Endometrium (tissue), 2 donors: Measurements from ENCODE around the gene HOMER3.

Experiments used
- FAIRE-seq: peaks from 2 replicates; lab custom pipeline; 2012; peaks lifted over from hg19 to GRCh38; lab: Jason Lieb, UNC
- donor health status: control.
- donor health status: control.

HOMER3 gene

DNA sequence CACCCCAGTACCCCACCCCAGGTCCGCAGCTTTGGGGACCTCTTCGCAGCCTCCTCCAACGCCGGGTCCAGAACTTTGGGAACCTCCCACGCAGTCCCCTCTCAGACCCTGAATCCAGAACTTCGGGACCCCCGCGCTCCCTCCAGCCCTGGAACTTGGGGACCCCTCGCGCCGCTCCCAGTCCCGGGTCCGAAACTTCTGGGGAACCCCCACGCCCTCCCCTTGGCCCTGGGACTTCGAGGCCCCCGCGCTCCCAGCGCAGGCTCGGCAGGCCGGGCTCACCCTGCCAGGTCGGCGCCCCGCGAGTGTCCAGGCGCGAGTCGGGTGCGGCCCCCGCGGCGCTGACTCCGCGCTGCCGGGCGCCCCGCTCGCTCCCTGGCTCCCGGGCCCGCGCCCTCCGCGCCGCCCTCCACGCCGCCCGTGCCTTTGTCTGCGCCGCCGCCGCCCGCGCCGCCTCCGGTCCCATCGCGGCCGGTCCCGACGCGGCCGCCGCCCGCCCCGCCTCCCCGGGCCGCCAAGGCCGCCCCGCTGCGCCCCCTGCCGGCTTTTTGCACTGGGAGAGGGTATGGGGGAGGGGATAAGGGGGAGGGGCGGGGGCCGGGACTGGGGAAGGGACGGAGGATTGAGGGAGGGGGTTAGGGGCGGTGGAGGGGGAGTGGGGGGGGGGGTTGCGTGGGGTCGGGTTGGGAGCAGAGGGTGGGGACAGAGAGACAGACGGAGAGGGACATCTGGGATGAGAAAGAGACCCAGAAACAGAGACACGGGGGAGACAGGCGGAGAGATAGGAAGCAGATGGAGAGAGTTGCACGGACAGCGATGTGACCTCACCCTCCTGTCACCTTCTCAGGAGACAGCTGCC, at the start of gene HOMER3:
Gene HOMER3 (minus strand): TSS at position 449 of the 859 bp plus-strand sequence. CDS start 2,235 bp downstream, outside the sequence.
- no peak for FAIRE-seq

DNA sequence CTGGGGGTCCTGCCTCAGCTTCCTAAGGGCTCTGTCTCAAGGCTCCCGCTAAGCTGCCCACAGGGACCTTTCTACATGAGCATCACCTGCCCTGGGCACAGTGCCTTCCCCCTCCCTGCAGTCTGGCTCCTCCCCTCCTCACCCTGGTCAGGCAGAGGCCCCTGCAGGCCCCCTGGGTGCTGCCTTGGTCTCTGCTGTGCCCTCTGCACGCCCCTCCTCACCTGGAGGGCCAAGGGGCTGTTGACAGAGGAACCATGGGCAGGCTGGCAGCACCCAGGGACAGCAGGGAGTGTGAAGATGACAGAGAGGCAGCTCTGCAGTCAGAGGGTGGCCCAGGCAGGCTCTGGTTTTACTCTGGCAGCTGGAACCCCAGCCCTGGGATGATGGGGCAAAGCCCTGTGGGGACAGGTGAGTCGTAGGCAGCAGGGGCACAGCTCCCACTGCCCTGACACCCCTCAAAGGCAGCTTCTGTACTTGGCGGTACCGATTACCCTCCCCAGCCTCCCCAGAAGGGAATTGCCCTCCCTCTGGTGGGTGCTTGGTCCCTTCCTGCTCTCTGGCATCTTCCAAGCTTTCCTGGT, 49.2 kb upstream of the HOMER3 start:
- no peak for FAIRE-seq

DNA sequence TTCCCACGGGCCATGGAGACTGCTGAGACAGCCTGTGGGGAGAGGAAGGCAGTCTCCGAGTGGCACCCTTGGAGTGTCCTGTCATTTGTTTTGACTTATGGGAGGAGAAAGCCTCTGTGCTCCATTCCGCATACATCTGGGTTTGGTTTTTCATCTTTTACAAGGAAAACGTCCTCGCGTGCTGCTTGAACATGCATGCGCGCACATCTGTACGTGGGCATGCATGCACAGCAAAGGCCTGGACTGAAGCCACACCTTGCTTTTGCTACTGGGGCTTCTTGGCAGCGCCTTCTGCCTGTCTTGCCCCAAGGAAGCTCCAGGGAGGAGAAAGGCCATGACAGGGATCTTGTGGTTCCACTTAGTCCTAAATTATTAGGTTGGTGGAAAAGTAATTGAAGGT, 48.3 kb upstream of the HOMER3 start:
- FAIRE-seq: no peak

DNA sequence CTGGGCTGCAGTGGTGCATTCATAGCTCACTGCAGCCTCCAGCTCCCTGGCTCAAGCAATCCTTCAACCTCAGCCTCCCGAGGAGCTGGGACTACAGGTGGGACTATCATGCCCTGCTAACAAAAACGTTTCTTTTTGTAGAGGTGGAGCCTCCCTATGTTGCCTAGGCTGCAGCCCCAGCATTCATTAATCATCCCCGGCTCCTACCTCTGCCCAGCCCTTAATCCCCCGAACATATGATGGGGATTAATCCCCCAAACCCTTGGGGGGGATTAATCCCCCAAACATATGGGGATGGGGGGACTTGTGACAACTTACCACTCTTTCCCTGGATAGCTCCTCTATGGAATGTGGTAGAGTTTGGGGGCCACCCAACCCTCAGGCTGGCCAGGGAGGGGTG, 46.4 kb upstream of the HOMER3 start:
- FAIRE-seq: no peak

DNA sequence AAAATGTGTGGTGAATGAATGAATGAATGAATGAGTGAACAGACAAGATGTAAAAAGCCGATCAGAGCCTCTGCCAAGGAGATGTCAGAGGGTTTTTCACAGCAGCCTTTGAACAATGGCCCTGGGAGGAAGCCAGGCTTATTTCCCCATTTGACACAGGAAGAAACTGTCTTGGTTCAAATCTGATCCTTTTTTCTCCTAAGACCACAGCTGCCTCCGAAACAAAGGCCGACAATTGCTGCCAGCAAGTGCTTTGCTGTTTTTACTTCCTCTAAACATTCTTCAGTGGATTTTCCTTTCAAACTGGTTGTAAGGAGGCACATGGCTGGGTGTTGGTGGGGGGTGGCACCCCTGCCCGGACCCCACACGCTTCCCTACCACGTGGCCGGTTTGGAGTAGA, 44.2 kb upstream of the HOMER3 start:
- no peak for FAIRE-seq

DNA sequence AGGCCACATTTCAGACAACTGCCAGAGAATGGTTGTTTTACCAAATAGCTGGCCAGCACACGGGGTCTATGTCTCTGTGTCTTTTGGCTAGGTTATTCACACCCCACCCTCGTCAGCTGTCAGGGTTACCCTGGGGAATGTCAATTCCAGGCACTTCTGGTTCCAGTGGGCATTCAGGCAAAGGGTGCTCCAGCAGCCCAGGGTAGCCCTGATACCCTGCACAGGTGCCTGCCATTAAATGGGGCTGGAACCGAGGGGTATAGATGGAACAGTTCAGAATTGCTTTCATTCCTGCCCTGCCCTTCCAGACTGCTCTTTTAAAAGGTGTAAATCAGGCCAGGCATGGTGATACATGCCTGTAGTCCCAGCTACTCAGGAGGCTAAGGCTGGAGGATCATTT, 43.2 kb upstream of the HOMER3 start:
- no peak for FAIRE-seq

DNA sequence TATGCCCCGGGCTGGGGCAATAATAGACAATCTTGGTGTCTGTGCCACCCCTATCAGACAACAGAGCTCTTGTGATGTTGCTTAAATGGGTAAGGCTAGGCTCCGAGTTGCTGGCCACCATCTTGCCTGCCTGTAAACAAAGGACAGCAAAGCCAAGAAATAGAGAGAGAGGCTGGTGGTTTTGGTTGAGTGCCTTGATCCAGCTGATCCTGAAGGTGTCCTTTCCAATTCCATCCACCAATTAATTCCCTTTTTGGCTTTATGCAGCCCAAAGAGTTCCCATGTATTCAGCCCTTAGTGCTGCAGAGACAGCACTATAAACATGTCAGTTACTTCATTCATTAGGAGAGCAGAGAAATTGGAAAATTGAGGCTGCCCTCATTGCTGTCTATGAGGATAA, 41.7 kb upstream of the HOMER3 start:
- no peak for FAIRE-seq

DNA sequence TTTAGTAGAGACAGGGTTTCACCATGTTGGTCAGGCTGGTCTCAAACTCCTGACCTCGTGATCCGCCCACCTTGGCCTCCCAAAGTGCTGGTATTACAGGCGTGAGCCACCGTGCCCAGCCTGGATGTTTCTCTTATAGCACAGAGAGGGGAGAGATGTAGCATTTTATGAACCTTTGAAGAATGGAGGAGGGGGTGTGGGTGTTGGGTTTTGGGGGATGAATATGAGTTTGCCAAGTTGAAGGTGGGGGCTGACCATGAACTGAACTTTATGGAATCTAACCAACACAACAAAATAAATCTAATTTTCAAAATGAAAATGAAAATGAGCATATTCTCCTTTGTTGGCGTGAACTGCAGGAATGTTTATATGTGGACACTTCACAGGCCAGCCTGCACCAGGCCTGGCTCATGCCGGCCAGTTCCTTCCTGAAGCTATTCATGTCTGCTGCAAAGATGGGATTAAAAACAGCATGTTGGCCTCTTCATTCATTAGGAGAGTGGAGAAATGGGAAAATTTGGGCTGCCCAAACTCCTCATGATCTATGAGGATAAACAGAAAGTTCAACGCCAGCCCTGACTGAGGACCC, 39.5 kb upstream of the HOMER3 start:
- FAIRE-seq: no peak

DNA sequence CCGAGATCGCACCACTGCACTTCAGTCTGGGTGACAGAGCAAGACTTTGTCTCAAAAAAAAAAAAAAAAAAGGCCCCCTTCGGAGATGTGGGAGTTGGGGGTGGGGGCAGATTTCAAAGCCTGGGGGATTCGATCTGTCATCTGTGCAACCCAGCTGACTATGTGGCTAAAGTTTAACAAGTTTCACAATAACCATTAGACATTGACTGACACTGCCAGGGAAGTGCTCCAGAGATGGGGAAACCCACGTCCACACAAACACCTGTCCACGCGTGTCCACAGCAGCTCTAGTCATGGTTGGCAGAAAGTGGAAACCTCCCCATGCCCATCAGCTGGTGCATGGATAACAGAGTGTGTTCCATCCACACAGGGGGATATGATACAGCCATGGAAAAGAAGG, 37.6 kb upstream of the HOMER3 start:
- FAIRE-seq: no peak

DNA sequence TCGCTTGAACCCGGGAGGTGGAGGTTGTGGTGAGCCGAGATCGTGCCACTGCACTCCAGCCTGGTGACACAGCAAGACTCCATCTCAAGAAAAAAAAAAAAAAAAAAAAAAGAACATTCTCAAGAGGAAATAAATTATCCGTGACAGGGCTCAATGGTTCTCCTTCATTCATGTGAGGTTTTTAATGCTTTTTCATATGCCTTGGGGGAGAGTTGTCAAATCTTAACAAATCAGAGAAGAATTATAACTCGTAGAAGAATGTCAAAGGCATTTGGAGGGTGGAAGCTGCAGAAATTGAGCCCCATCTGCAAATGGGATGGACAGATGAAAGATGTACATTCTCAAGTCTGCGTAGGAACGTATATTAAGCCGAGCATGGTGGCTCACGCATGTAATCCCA, 34.9 kb upstream of the HOMER3 start:
- no peak for FAIRE-seq

DNA sequence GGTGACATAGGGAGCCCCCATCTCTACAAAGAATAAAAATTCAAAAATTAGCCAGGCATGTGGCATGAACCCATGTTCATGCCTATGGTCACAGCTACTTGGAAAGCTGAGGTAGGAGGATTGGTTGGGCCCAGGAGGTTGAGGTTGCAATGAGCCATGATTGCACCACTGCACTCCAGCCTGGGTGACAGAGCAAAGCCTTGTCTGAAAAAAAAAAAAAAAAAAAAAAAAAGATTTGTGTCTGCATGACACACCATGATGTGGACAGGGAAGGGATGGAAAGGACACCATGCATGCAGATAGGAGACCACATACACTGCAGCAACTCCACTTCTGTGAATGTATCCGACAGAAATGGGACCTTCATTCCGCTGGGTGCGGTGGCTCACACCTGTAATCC, 34.0 kb upstream of the HOMER3 start:
- FAIRE-seq: no peak

DNA sequence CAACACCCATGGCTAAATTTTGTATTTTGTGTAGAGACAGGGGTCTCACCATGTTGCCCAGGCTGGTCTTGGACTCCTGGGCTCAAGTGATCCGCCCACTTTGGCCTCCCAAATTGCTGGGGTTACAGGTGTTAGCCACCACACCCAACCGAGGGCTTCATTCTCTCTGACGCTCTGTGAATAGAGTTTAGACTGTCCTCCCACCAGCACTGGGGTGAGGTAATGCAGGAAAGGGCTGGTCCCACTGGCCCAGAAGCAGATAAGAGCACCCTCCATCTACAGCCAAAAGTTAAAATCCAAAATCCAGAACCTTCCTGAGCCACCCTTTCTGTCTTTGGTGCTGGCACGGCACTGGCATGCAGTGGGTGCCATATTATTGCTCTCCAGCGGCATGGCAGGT, 31.8 kb upstream of the HOMER3 start:
- no peak for FAIRE-seq

DNA sequence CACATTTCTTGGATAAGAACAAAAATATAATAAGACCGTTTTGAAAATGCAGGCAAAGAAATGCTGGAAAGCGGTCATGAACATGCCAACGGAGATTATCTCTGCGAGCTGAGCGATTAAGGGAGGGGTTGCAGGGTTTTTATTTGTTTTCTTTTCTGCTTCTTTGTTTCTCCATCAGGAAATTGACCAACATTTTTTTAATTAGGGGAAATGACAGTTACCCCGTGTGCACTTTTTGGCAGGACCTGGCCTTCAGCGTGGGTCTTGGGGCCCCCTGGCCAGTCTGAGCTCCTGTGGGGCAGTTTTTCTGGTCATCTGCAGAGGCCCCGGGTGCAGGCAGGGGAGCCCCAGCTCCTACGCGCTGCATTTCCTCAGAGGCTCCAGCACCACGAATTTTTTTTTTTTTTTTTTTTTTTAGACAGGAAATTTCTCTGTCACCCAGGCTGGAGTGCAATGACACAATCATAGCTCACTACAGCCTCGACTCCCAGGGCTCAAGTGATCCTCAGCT, 31.3 kb upstream of the HOMER3 start:
- no peak for FAIRE-seq

DNA sequence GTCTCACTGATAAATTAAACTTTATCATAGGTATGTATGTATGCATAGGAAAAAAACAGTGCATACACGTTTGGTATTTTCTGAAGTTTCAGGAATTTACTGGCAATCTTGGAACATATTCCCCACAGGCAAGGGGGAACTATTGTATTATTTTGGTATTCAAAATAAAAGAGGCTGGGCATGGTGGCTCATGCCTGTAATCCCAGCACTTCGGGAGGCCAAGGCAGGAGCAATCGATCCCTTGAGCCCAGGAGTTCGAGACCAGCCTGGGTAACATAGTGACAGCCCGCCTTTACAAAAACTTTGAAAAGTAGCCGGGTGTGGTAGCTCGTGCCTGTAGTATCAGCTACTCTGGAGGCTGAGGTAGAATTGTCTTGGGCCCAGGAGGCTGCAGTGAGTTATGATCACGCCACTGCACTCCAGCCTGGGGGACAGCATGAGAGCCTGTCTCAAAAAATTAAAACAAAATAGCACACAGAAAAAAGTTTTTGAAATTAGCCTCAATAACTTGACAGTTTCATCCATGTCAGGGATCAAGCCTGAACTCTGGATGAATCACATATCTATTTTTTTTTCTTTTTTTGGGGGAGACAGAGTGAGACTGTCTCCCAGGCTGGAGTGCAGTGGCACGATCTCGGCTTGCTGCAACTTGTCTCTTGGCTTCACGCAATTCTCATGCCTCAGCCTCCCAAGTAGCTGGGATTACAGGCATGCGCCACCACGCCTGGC, 29.1 kb upstream of the HOMER3 start:
- FAIRE-seq: no peak

DNA sequence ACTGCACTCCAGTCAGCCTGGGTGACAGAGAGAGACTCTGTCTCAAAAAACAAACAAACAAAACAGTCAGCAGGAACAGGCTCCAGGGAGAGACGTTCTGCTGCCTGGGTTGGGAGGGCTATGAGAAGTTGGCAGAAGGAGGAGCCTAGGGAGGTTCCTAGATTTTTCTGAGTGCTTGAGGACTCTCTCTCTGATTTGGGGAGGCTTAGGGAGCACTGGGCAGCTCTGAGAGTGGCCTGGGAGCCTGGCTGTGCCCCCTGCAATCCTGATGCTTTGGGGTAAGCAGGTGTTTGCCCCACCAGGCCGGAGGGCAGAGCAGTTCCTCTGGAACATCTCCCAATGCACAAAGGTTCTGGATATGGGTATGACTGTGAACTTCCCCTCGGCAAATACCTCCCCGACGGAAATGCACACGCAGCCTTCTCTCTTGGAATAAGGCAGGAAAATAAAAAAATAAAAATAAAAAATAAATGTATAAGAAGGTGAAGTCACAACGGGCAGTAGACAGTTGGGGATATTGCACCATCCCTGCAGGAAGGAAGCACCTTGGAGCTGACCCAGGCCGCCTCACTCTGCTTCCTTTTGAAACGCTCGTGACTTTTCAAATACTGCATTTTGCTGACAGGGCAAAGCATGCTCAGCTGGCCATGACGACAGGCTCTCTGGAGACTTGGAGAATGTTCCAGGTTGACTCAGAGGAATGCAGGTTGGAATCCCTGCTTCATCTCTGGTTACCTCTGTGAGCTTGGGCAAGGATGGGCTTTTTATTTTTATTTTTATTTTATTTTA, 26.5 kb upstream of the HOMER3 start:
- no peak for FAIRE-seq

DNA sequence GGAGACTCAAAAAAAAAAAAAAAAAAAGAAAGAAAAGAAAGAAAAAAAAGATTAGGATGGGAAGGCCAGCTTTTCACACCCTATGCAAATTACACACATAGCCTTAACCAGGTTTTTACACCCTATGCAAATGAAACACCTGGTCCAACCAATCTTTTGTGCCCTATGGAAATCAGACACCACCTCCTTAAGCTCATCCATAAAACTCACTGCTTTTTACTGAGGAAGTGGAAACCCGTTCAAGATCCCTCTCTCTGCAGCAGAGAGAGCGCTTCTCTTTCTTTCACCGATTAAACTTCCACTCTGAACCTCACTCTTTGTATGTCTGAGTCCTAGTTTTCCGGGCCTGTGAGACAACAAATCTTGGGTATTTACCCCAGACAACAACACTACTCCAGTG, 25.3 kb upstream of the HOMER3 start:
- no peak for FAIRE-seq

DNA sequence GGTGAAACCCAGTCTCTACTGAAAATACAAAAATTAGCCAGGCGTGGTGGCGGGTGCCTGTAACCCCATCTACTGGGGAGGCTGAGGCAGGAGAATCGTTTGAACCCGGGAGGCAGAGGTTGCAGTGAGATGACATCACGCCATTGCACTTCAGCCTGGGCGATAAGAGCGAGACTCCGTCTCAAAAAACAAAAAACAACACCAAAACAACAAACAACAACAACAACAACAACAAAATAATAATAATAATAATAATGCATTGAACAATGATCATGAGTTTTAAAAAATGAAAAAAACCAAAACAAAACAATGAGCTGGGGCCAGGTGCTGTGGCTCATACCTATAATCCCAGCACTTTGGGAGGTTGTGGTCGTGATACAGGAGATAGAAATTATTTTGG, 23.1 kb upstream of the HOMER3 start:
- FAIRE-seq: no peak

DNA sequence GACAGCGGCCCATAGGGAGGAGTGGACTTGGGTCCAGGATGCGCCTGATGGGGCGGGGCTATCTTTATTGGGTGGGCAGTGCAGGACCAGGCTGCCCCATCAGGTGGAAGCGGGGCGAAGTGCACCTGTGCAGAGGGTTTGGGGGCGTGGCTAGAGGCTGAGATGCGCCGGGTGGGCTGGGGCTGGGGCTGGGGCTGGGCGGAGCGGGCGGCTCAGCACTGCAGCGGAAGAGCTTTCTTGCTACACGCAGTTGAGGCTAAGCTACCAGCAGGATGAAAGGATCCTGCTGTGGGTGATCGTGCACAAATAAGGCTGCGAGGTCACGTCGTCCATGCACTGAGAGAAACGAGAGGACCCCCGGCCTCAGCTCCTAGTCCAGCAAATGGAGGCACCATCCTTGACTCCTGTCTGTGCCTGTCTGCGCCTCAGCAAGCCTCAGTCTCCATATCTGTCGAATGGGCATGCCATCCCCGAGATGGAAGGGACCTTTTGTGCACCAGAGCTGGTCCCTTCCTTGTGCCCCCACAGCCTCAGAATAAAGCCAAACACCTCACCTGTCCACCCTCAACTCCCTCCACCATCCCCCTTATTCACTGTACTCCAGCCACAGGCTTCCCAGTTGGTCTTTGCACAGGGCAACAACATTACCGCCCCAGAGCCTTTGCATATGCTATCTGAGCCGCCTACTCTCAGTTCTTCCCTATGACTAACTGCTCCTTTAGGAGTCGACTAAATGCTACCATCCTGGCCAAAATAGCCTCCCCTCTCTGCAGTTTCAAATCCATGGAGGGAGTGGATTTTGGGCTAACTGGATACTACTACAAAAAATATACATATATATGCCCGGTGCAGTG, 21.0 kb upstream of the HOMER3 start:
- FAIRE-seq: no peak

DNA sequence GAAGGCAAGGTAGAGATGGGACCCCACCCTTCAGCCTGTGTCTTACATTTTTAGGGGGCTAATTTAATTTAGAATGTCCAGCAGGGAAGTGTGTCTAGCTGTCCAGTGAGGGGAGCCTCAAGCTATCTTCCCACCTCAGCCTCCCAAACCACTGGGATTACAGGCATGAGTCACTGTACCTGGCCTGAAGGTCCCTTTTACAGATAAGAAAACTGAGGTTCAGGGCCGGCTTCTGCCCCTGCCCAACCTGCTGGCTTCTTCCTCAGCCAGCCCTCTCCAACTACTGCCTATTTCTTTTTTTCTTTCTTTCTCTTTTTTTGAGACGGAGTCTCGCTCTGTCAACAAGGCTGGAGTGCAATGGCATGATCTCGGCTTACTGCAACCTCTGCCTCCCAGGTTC, 19.4 kb upstream of the HOMER3 start:
- no peak for FAIRE-seq

DNA sequence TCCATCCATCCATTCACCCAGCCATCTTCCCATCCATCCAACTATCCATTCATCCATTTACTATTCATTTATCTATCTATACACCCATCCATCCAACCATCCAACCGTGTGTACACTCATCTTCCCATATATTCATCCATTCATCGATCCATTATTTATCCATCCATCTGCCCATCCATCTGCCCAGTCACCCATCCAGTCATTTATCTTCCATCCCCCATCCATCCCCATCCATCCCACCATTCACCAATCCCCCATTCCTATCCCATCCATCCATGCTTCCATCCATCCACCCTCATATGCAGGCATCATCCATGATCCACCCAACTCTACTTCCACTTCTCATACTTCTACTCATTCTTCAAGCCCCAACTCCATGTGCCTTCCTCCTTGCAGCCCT, 14.0 kb upstream of the HOMER3 start:
- no peak for FAIRE-seq

DNA sequence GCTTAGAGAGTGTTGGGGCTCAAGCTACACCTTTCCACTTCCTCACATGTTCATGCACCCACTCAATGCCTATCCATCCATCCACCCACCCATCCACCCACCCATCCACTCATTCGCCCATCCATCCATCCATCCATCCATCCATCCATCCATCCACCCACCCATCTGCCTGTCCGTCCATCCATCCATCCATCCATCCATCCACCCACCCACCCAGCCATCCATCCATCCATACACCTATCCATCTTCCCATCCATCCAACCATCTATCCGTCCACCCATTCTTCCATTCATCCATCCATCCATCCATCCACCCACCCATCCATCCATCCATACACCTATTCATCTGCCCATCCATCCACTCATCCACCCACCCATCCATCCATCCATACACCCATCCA, 13.1 kb upstream of the HOMER3 start:
- FAIRE-seq: no peak
